OCI-LY1 (cell line): ENCODE data around the gene CPXM2.

Experiments
- H2AFZ ChIP-seq: fragments of 200-600 bp; sonication (generic), shearing (Covaris generic); 2 replicates; pipeline ENCODE4 v1.6.0; 2014; ENCODE audit warnings: antibody characterized with exemption, mild to moderate bottlenecking, low read length
- H3F3A ChIP-seq: fragments of 200-600 bp; sonication (generic), shearing (Covaris generic); 2 replicates; pipeline ENCODE4 v1.6.0; 2014; ENCODE audit warnings: mild to moderate bottlenecking, antibody characterized with exemption, low read length, moderate library complexity; ENCODE audit not compliant: insufficient read depth
- H3K27ac ChIP-seq: fragments of 200-600 bp; sonication (generic); 2 replicates; pipeline ENCODE4 v1.5.1; 2014; ENCODE audit warnings: low read length, mixed run types, mild to moderate bottlenecking, low read depth; ENCODE audit not compliant: poor library complexity, severe bottlenecking
- H3K27me3 ChIP-seq: fragments of 200-600 bp; sonication (generic); 2 replicates; pipeline ENCODE4 v1.6.0; 2014; ENCODE audit warnings: antibody characterized with exemption, mild to moderate bottlenecking, low read length, moderate library complexity; ENCODE audit not compliant: insufficient read depth
- H3K36me3 ChIP-seq: fragments of 200-600 bp; sonication (generic); 2 replicates; pipeline ENCODE4 v1.6.1; 2014; ENCODE audit warnings: mild to moderate bottlenecking, antibody characterized with exemption, low read length, moderate library complexity, mixed read lengths; ENCODE audit not compliant: insufficient read depth
- H3K4me1 ChIP-seq: fragments of 200-600 bp; sonication (generic); 2 replicates; pipeline ENCODE4 v1.5.1; 2014; ENCODE audit warnings: mild to moderate bottlenecking, low read length, moderate library complexity; ENCODE audit not compliant: insufficient read depth, severe bottlenecking
- H3K4me2 ChIP-seq: fragments of 200-600 bp; sonication (generic), shearing (Covaris generic); 2 replicates; pipeline ENCODE4 v1.6.1; 2014; ENCODE audit warnings: low read length
- H3K4me3 ChIP-seq: fragments of 200-600 bp; sonication (generic); 2 replicates; pipeline ENCODE4 v1.5.1; 2014; ENCODE audit warnings: low read length, low read depth, mild to moderate bottlenecking, mixed read lengths; ENCODE audit not compliant: poor library complexity, severe bottlenecking
- H3K79me2 ChIP-seq: fragments of 200-600 bp; shearing (Covaris generic); 2 replicates; pipeline ENCODE4 v1.6.1; 2016; ENCODE audit warnings: mixed run types, low read length, mixed read lengths; ENCODE audit not compliant: insufficient read depth
- H3K9ac ChIP-seq: fragments of 200-600 bp; sonication (generic), shearing (Covaris generic); 2 replicates; pipeline ENCODE4 v1.6.1; 2014; ENCODE audit warnings: mild to moderate bottlenecking, low read length, mixed read lengths
- H3K9me2 ChIP-seq: fragments of 200-600 bp; sonication (generic), shearing (Covaris generic); 2 replicates; pipeline ENCODE4 v1.6.1; 2014; ENCODE audit warnings: low read depth, mild to moderate bottlenecking, low read length, mixed read lengths
- H3K9me3 ChIP-seq: fragments of 200-600 bp; shearing (Covaris generic); 2 replicates; pipeline ENCODE4 v1.6.1; 2014; ENCODE audit warnings: low read length, mixed read lengths
- H4K20me1 ChIP-seq: fragments of 200-600 bp; sonication (generic), shearing (Covaris generic); 2 replicates; pipeline ENCODE4 v1.6.0; 2016; ENCODE audit warnings: mild to moderate bottlenecking, low read length; ENCODE audit not compliant: insufficient read depth
- EZH2 ChIP-seq: fragments of 200-600 bp; sonication (generic), shearing (Covaris generic); IDR thresholded peaks from 2 replicates; pipeline ENCODE4 v1.8.0; 2017; ENCODE audit warnings: borderline replicate concordance, mixed run types, mild to moderate bottlenecking, antibody characterized with exemption, low read length, moderate library complexity, mixed read lengths
- TF ChIP-seq, protein P1 (sequence below): fragments of 200-600 bp; sonication (generic), shearing (Covaris generic); IDR thresholded peaks from 2 replicates; pipeline ENCODE4 v1.5.1; 2017; ENCODE audit warnings: mild to moderate bottlenecking, antibody characterized with exemption, low read length, moderate library complexity, mixed read lengths

Gene CPXM2

DNA sequence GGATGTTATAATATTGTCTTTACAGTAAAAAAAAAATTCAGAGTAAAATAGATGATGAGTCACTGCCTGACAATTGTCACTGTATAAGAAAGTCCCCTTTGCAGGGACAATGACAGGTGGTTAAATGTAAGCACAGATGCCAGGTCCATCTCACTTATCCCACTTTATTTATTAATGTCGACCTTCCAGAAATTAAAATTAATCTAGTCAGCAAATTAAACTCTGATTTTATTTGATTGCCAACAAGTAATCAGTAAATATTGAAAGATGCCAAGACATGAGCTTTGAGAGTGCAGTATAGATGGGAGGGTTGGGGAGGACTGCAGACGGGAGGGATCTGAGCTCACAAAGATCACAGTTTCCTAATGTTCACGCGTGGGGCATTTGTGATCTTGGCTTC lies 50.9 kb downstream of the CPXM2 start:
- Histone ChIP-seq H3F3A (no peaks in the 10 kb centered on the region), H3K4me1 (no peaks in the 10 kb centered on the region), H2AFZ (no peak overlapping the region), H3K79me2 (no peaks in the 10 kb centered on the region), H3K27ac (no peak overlapping the region), H3K4me3 (no peak overlapping the region), H3K4me2 (no peak overlapping the region), H4K20me1 (no peaks in the 10 kb centered on the region), H3K36me3 (no peaks in the 10 kb centered on the region), H3K9me2 (no peaks in the 10 kb centered on the region), H3K27me3 (peaks cover 2% of the 10 kb centered on the region; the same call in 1 of the 2 replicates), H3K9me3 (no peaks in the 10 kb centered on the region), H3K9ac (no peak overlapping the region)
- TF ChIP-seq EZH2 = no peak
- TF ChIP-seq, protein P1, sequence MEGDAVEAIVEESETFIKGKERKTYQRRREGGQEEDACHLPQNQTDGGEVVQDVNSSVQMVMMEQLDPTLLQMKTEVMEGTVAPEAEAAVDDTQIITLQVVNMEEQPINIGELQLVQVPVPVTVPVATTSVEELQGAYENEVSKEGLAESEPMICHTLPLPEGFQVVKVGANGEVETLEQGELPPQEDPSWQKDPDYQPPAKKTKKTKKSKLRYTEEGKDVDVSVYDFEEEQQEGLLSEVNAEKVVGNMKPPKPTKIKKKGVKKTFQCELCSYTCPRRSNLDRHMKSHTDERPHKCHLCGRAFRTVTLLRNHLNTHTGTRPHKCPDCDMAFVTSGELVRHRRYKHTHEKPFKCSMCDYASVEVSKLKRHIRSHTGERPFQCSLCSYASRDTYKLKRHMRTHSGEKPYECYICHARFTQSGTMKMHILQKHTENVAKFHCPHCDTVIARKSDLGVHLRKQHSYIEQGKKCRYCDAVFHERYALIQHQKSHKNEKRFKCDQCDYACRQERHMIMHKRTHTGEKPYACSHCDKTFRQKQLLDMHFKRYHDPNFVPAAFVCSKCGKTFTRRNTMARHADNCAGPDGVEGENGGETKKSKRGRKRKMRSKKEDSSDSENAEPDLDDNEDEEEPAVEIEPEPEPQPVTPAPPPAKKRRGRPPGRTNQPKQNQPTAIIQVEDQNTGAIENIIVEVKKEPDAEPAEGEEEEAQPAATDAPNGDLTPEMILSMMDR = no peak

- Histone ChIP-seq H3K9ac (no peak overlapping the region), H3K27me3 (peaks cover 4% of the 10 kb centered on the region; the same call in 1 of the 2 replicates), H3F3A (no peaks in the 10 kb centered on the region), H4K20me1 (no peaks in the 10 kb centered on the region), H3K36me3 (no peaks in the 10 kb centered on the region), H3K27ac (no peak overlapping the region), H3K9me2 (no peaks in the 10 kb centered on the region), H3K79me2 (no peaks in the 10 kb centered on the region), H3K4me2 (no peak overlapping the region), H3K4me1 (no peaks in the 10 kb centered on the region), H2AFZ (no peak overlapping the region), H3K4me3 (no peak overlapping the region), H3K9me3 (no peaks in the 10 kb centered on the region)
- TF ChIP-seq EZH2 = no peak
- TF ChIP-seq, protein P1 = no peak
Measured at GRCh38 chr10:123838596-123839310, 52.9 kb downstream of the CPXM2 start.

GRCh38 chr10:123837756-123838155 lies 53.9 kb downstream of the CPXM2 start:
- no peak for TF ChIP-seq EZH2
- TF ChIP-seq, protein P1 = no peak
- Histone ChIP-seq H3K27ac (no peak overlapping the region), H3K9ac (no peak overlapping the region), H3K4me3 (no peak overlapping the region), H3K9me3 (no peaks in the 10 kb centered on the region), H2AFZ (no peak overlapping the region), H3K4me1 (no peaks in the 10 kb centered on the region), H3K4me2 (no peak overlapping the region), H3K79me2 (no peaks in the 10 kb centered on the region), H4K20me1 (no peaks in the 10 kb centered on the region), H3K36me3 (no peaks in the 10 kb centered on the region), H3K9me2 (no peaks in the 10 kb centered on the region), H3K27me3 (peaks cover 4% of the 10 kb centered on the region; the same call in 1 of the 2 replicates), H3F3A (no peaks in the 10 kb centered on the region)
